ENCODE data around the gene TMEM51.

Gene TMEM51

DNA sequence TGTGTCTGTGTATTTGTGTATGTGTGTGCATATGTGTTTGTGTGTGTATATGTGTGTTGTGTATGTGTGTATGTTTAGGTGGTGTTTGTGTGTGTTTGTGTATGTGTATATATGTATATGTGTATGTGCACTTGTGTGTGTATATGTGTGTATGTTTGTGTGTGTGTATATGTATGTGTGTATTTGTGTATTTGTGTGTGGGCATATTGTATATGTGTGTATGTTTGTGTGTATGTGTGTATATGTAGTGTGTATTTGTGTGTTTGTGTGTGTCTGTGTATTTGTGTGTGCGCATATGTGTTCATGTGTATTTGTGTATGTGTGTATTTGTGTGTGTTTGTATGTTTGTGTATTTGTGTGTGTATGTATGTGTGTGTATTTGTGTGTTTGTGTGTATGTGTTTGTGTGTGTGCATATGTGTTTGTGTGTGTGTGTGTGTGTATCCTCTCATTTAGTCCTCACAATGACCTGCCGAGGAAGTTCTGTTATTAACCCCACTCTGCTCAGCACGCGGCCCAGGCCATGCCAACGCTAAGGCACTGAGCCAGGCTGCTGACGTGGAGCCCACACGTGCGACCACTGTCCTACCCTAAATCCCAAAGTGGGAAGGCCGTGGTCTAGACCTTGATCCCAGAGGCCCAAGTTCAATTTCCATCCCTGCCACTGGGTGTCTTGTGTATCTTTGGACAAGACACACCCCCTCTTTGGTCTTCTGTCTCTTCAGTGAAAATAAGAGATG is 43.2 kb upstream of the TMEM51 start:
- H3K4me2 ChIP-seq (ENCODE audit: low read length): no peak overlapping the region
- no peaks in the 10 kb centered on the region for H3K27me3 ChIP-seq (ENCODE audit: control insufficient read depth, low read length)
- no peaks in the 10 kb centered on the region for H3K9me2 ChIP-seq (replicated peaks; ENCODE audit: control insufficient read depth, low read length)
- no peaks in the 10 kb centered on the region for H3K36me3 ChIP-seq (ENCODE audit: control insufficient read depth, low read length)
- no peaks in the 10 kb centered on the region for H3K79me2 ChIP-seq (ENCODE audit: control insufficient read depth, low read length)
- H3K27ac ChIP-seq (ENCODE audit: low read depth, low read length): no peak overlapping the region
- H3K4me1 ChIP-seq (ENCODE audit: control insufficient read depth, low read length): no peaks in the 10 kb centered on the region
- no peaks in the 10 kb centered on the region for H3K9me3 ChIP-seq (ENCODE audit: control insufficient read depth, insufficient read depth, low read length)
- TF ChIP-seq, protein P1, sequence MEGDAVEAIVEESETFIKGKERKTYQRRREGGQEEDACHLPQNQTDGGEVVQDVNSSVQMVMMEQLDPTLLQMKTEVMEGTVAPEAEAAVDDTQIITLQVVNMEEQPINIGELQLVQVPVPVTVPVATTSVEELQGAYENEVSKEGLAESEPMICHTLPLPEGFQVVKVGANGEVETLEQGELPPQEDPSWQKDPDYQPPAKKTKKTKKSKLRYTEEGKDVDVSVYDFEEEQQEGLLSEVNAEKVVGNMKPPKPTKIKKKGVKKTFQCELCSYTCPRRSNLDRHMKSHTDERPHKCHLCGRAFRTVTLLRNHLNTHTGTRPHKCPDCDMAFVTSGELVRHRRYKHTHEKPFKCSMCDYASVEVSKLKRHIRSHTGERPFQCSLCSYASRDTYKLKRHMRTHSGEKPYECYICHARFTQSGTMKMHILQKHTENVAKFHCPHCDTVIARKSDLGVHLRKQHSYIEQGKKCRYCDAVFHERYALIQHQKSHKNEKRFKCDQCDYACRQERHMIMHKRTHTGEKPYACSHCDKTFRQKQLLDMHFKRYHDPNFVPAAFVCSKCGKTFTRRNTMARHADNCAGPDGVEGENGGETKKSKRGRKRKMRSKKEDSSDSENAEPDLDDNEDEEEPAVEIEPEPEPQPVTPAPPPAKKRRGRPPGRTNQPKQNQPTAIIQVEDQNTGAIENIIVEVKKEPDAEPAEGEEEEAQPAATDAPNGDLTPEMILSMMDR (IDR thresholded peaks at IDR 0.05; ENCODE audit: low read depth, low read length, poor library complexity, severe bottlenecking): no peak
- TF ChIP-seq EZH2phosphoT487 (IDR thresholded peaks at IDR 0.05; ENCODE audit: borderline replicate concordance, low read length): no peak
- H4K20me1 ChIP-seq (ENCODE audit: control insufficient read depth, insufficient read depth, low read depth, low read length): no peaks in the 10 kb centered on the region
- H3F3A ChIP-seq (ENCODE audit: control insufficient read depth, insufficient read depth): 0 out of 2 replicates have a peak, but pooled peaks cover 3% of the 10 kb centered on the region
- H3K4me3 ChIP-seq (ENCODE audit: low read length): no peak overlapping the region

DNA sequence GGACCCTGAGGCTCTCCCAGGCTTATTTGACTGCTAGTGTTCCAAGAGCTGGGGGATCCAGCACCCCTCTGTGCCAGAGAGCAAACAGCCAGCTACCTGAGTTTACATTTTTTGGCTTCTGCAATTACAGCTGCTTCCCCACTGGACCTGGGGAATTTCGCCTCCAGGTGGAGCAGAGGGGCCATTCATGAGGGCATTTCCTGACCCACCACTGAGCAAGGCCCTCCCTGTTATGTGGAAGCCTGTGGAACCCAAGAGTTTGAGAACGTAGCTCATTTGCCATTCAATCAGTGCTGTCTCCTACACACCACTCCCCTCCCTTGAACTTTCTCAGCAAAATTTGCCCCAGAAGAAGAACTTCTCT is 42.7 kb upstream of the TMEM51 start:
- TF ChIP-seq, protein P1 (IDR thresholded peaks at IDR 0.05; ENCODE audit: low read depth, low read length, poor library complexity, severe bottlenecking): no peak
- no peak for TF ChIP-seq EZH2phosphoT487 (IDR thresholded peaks at IDR 0.05; ENCODE audit: borderline replicate concordance, low read length)
- no peaks in the 10 kb centered on the region for H3K4me1 ChIP-seq (ENCODE audit: control insufficient read depth, low read length)
- no peaks in the 10 kb centered on the region for H3K27me3 ChIP-seq (ENCODE audit: control insufficient read depth, low read length)
- H3K79me2 ChIP-seq (ENCODE audit: control insufficient read depth, low read length): no peaks in the 10 kb centered on the region
- H3K4me2 ChIP-seq (ENCODE audit: low read length): no peak overlapping the region
- no peak overlapping the region for H3K27ac ChIP-seq (ENCODE audit: low read depth, low read length)
- no peak overlapping the region for H3K4me3 ChIP-seq (ENCODE audit: low read length)
- 0 out of 2 replicates have a peak, but pooled peaks cover 3% of the 10 kb centered on the region for H3F3A ChIP-seq (ENCODE audit: control insufficient read depth, insufficient read depth)
- H3K9me2 ChIP-seq (replicated peaks; ENCODE audit: control insufficient read depth, low read length): no peaks in the 10 kb centered on the region
- no peaks in the 10 kb centered on the region for H3K9me3 ChIP-seq (ENCODE audit: control insufficient read depth, insufficient read depth, low read length)
- H4K20me1 ChIP-seq (ENCODE audit: control insufficient read depth, insufficient read depth, low read depth, low read length): no peaks in the 10 kb centered on the region
- no peaks in the 10 kb centered on the region for H3K36me3 ChIP-seq (ENCODE audit: control insufficient read depth, low read length)

GRCh38 chr1:15113146-15113545 is 40.4 kb upstream of the TMEM51 start:
- no peaks in the 10 kb centered on the region for H4K20me1 ChIP-seq (ENCODE audit: control insufficient read depth, insufficient read depth, low read depth, low read length)
- TF ChIP-seq EZH2phosphoT487 (IDR thresholded peaks at IDR 0.05; ENCODE audit: borderline replicate concordance, low read length): no peak
- TF ChIP-seq, protein P1 (IDR thresholded peaks at IDR 0.05; ENCODE audit: low read depth, low read length, poor library complexity, severe bottlenecking): no peak
- H3K27me3 ChIP-seq (ENCODE audit: control insufficient read depth, low read length): no peaks in the 10 kb centered on the region
- H3F3A ChIP-seq (ENCODE audit: control insufficient read depth, insufficient read depth): 0 out of 2 replicates have a peak, but pooled peaks cover 3% of the 10 kb centered on the region
- no peak overlapping the region for H3K4me3 ChIP-seq (ENCODE audit: low read length)
- no peaks in the 10 kb centered on the region for H3K9me2 ChIP-seq (replicated peaks; ENCODE audit: control insufficient read depth, low read length)
- H3K27ac ChIP-seq (ENCODE audit: low read depth, low read length): no peak overlapping the region
- H3K4me1 ChIP-seq (ENCODE audit: control insufficient read depth, low read length): no peaks in the 10 kb centered on the region
- no peaks in the 10 kb centered on the region for H3K36me3 ChIP-seq (ENCODE audit: control insufficient read depth, low read length)
- no peak overlapping the region for H3K4me2 ChIP-seq (ENCODE audit: low read length)
- H3K9me3 ChIP-seq (ENCODE audit: control insufficient read depth, insufficient read depth, low read length): no peaks in the 10 kb centered on the region
- H3K79me2 ChIP-seq (ENCODE audit: control insufficient read depth, low read length): no peaks in the 10 kb centered on the region

All from DOHH2 (cell line).